Germinal center (tissue), 1 donor: Measurements from ENCODE around the gene SLC39A11.
"Not testable (repeated sequence)": the region's sequence is repeated elsewhere in the genome, so short reads cannot be mapped to it uniquely, and the experiment has no call there.

Experiments used
- DNase-seq: peaks from one replicate; pipeline ENCODE4 v3.0.0; 2012; ENCODE audit warnings: mixed read lengths, low spot score

The SLC39A11 gene

GRCh38 chr17:73107191-73107590, 14.7 kb upstream of the SLC39A11 start:
- no peak for DNase-seq

- DNase-seq, result no peak
Measured at GRCh38 chr17:73105431-73105830, 12.9 kb upstream of the SLC39A11 start.

GRCh38 chr17:73104450-73104849, 12.0 kb upstream of the SLC39A11 start:
- no peak for DNase-seq

- DNase-seq, result no peak
Measured at GRCh38 chr17:73103641-73104335, 11.3 kb upstream of the SLC39A11 start.

GRCh38 chr17:73101031-73101430, 8.5 kb upstream of the SLC39A11 start:
- DNase-seq, result no peak

GRCh38 chr17:73100363-73100762, 7.9 kb upstream of the SLC39A11 start:
- DNase-seq, result no peak

GRCh38 chr17:73099511-73099910, 7.0 kb upstream of the SLC39A11 start:
- DNase-seq, result no peak

- no peak for DNase-seq
Measured at GRCh38 chr17:73098919-73099318, 6.4 kb upstream of the SLC39A11 start.

GRCh38 chr17:73097973-73098765, 5.7 kb upstream of the SLC39A11 start:
- not testable (repeated sequence) for DNase-seq

- DNase-seq, result no peak
Measured at GRCh38 chr17:73096866-73097265, 4.4 kb upstream of the SLC39A11 start.

- no peak for DNase-seq
Measured at GRCh38 chr17:73096211-73096610, 3.7 kb upstream of the SLC39A11 start.

- no peak for DNase-seq
Measured at GRCh38 chr17:73093286-73093685, 798 bp upstream of the SLC39A11 start.

- peak; percentile 31 for DNase-seq
Measured at GRCh38 chr17:73091770-73092522, 542 bp downstream of the SLC39A11 start.

GRCh38 chr17:73091410-73091769, 1.1 kb downstream of the SLC39A11 start:
- no peak for DNase-seq

GRCh38 chr17:73090396-73091202, 1.9 kb downstream of the SLC39A11 start:
- no peak for DNase-seq

- no peak for DNase-seq
Measured at GRCh38 chr17:73089322-73090317, 2.9 kb downstream of the SLC39A11 start.

GRCh38 chr17:73088561-73088960, 3.9 kb downstream of the SLC39A11 start:
- no peak for DNase-seq

- no peak for DNase-seq
Measured at GRCh38 chr17:73083432-73083831, 9.1 kb downstream of the SLC39A11 start.

- DNase-seq, result no peak
Measured at GRCh38 chr17:73074566-73074965, 17.9 kb downstream of the SLC39A11 start.

GRCh38 chr17:73072219-73072962, 20.1 kb downstream of the SLC39A11 start:
- DNase-seq, result no peak
